Uterus (tissue), 2 donors: ENCODE results near the gene RCN2.

Source experiments
- POLR2A ChIP-seq, 2 donors: fragments of 450-650 bp; IDR thresholded peaks; one replicate each; pipeline ENCODE4 v1.6.1; 2016; ENCODE audit warnings: antibody characterized with exemption in 2 of 2, mild to moderate bottlenecking in 1 of 2, moderate library complexity in 1 of 2
- TF ChIP-seq, protein P1 (sequence below), 4 experiments: fragments of 200-600 bp in 2 of 4; fragments of 450-650 bp in 2 of 4; sonication (generic) in 2 of 4; IDR thresholded peaks; one replicate each; pipeline ENCODE4 v1.5.1; 2016 to 2019; ENCODE audit warnings: antibody characterized with exemption in 4 of 4, mild to moderate bottlenecking in 2 of 4, moderate library complexity in 1 of 4

DNA sequence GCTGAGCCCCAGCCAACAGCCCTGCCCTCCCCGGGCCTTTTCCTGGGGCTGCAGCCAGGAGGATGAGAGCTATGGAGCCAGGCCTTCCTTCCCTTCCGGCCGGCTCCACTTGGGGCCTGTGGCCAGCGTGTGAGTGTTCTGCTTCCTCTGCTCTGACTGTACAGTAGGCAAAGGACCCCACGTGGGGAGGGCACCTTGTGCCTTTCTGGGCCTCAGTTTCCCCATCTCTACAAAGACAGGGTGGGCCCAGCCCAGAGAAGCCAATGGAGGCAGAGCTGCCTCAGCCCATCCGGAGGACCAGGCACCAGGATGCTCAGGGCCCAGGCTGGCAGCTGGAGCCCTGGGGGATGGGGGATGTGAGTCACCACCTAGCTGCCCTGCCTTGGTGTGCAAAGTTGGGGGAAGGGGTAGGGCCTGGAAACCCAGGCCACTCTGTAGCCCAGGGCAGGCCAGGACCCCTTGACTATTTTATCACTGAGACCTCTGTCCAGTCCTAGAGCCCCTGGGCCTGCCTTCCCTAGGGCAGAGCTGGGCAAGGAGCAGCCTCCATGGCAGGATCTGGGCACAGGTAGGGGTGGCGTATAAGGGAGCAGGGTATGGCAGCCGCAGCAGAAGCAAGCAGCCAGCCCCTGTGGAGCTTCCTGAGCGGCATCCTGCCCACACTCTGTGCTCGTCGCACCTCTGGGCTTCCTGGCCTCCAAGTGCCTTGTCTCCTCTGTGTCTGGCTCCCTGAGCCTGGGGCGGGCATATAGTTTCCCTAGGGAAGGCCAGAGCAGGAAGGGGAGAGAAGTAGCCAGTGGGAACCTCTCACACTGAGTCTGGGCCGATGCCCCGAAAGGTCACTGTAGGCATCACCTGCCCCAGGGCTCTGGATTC lies 65.2 kb downstream of the RCN2 start:
- TF ChIP-seq, protein P1, sequence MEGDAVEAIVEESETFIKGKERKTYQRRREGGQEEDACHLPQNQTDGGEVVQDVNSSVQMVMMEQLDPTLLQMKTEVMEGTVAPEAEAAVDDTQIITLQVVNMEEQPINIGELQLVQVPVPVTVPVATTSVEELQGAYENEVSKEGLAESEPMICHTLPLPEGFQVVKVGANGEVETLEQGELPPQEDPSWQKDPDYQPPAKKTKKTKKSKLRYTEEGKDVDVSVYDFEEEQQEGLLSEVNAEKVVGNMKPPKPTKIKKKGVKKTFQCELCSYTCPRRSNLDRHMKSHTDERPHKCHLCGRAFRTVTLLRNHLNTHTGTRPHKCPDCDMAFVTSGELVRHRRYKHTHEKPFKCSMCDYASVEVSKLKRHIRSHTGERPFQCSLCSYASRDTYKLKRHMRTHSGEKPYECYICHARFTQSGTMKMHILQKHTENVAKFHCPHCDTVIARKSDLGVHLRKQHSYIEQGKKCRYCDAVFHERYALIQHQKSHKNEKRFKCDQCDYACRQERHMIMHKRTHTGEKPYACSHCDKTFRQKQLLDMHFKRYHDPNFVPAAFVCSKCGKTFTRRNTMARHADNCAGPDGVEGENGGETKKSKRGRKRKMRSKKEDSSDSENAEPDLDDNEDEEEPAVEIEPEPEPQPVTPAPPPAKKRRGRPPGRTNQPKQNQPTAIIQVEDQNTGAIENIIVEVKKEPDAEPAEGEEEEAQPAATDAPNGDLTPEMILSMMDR (IDR thresholded peaks at IDR 0.05), result no peak
- no peak for TF ChIP-seq POLR2A (IDR thresholded peaks at IDR 0.05)
